ENCODE results near the gene SHISA9. TPM values are rescaled to one million over a fixed set of nuclear protein-coding genes. Genes with fewer than 3 reads are reported as not detected.

Gene SHISA9
- total RNA-seq, 4 donors from 2014 or later = 2.0 to 6.3 (median 3.5) TPM

- H3K4me1 ChIP-seq = no peaks in the 10 kb centered on the region
- DNase-seq (ENCODE audit: low spot score in 2 of 2) = no peak
- peaks cover 0 to 11% (median 0%) of the 10 kb centered on the region in 4 donors for H3K9me3 ChIP-seq
- 56% methylated on average over 3 of the region's 3 CpGs for WGBS, 2 donors
- H3K4me3 ChIP-seq = no peak overlapping the region
- no peaks in the 10 kb centered on the region for H3K36me3 ChIP-seq
- TF ChIP-seq CTCF (IDR thresholded peaks at IDR 0.05) (no peak), EP300 (IDR thresholded peaks at IDR 0.05) (no peak), POLR2A (IDR thresholded peaks at IDR 0.05) (no peak)
- no peaks in the 10 kb centered on the region for H3K27me3 ChIP-seq
- no peak overlapping the region for H3K27ac ChIP-seq
Observed at GRCh38 chr16:13038591-13038990, 137.2 kb downstream of the SHISA9 start.

GRCh38 chr16:13039526-13039925 lies 138.1 kb downstream of the SHISA9 start:
- no peak overlapping the region for H3K27ac ChIP-seq
- 30 to 37% methylated on average over 2 of the region's 2 CpGs for WGBS, 2 donors
- peaks cover 0 to 8% (median 0%) of the 10 kb centered on the region in 4 donors for H3K9me3 ChIP-seq
- no peak overlapping the region for H3K4me3 ChIP-seq
- no peaks in the 10 kb centered on the region for H3K4me1 ChIP-seq
- no peak for DNase-seq (ENCODE audit: low spot score in 2 of 2)
- no peak for TF ChIP-seq EP300 (IDR thresholded peaks at IDR 0.05)
- no peaks in the 10 kb centered on the region for H3K27me3 ChIP-seq
- H3K36me3 ChIP-seq = no peaks in the 10 kb centered on the region

- no peak for DNase-seq (ENCODE audit: low spot score in 2 of 2)
- whole genome bisulfite sequencing, 2 donors = 35 to 69% methylated on average over 1 of the region's 1 CpG
- Histone ChIP-seq H3K9me3 (peaks cover 0 to 8% (median 0%) of the 10 kb centered on the region in 4 donors), H3K27ac (no peak overlapping the region), H3K4me3 (no peak overlapping the region), H3K4me1 (no peaks in the 10 kb centered on the region), H3K27me3 (no peaks in the 10 kb centered on the region), H3K36me3 (no peaks in the 10 kb centered on the region)
- no peak for TF ChIP-seq CTCF (IDR thresholded peaks at IDR 0.05)
- TF ChIP-seq POLR2A (IDR thresholded peaks at IDR 0.05) = no peak
Observed at GRCh38 chr16:13041180-13041579, 139.8 kb downstream of the SHISA9 start.

- WGBS, 2 donors = 38 to 41% methylated on average over 5 of the region's 5 CpGs
- H3K4me1 ChIP-seq = no peaks in the 10 kb centered on the region
- no peaks in the 10 kb centered on the region for H3K36me3 ChIP-seq
- DNase-seq (ENCODE audit: low spot score in 2 of 2) = no peak
- H3K4me3 ChIP-seq = no peak overlapping the region
- H3K27me3 ChIP-seq = no peaks in the 10 kb centered on the region
- no peak for TF ChIP-seq EP300 (IDR thresholded peaks at IDR 0.05)
- no peak for TF ChIP-seq POLR2A (IDR thresholded peaks at IDR 0.05)
- no peak for TF ChIP-seq CTCF (IDR thresholded peaks at IDR 0.05)
- peaks cover 0 to 8% (median 0%) of the 10 kb centered on the region in 4 donors for H3K9me3 ChIP-seq
- H3K27ac ChIP-seq = no peak overlapping the region
Observed at GRCh38 chr16:13041646-13042290, 140.4 kb downstream of the SHISA9 start.

GRCh38 chr16:13042291-13042685 lies 140.9 kb downstream of the SHISA9 start:
- Histone ChIP-seq H3K4me1 (no peaks in the 10 kb centered on the region), H3K27me3 (no peaks in the 10 kb centered on the region), H3K36me3 (no peaks in the 10 kb centered on the region), H3K9me3 (peaks cover 0 to 8% (median 0%) of the 10 kb centered on the region in 4 donors), H3K4me3 (no peak overlapping the region), H3K27ac (no peak overlapping the region)
- TF ChIP-seq POLR2A (IDR thresholded peaks at IDR 0.05) (no peak), CTCF (IDR thresholded peaks at IDR 0.05) (no peak), EP300 (IDR thresholded peaks at IDR 0.05) (no peak)
- no peak for DNase-seq (ENCODE audit: low spot score in 2 of 2)
